KBM-7 (cell line): ENCODE data around the gene SP140.
"Not testable (repeated sequence)": the region's sequence is repeated elsewhere in the genome, so short reads cannot be mapped to it uniquely, and the experiment has no call there.

Experiments used
- DNase-seq: peaks from one replicate; pipeline ENCODE4 v3.0.0-alpha.2; 2015
- in situ Hi-C: fragments of 300-500 bp; cut with MboI; formaldehyde crosslinking; loops from 2 replicates; pipeline ENCODE4 v1.14.3; 2020; ENCODE audit warnings: low sequenced_read_pairs, low pct_unique_long_range_greater_than_20kb, mixed read lengths

The SP140 gene

DNA sequence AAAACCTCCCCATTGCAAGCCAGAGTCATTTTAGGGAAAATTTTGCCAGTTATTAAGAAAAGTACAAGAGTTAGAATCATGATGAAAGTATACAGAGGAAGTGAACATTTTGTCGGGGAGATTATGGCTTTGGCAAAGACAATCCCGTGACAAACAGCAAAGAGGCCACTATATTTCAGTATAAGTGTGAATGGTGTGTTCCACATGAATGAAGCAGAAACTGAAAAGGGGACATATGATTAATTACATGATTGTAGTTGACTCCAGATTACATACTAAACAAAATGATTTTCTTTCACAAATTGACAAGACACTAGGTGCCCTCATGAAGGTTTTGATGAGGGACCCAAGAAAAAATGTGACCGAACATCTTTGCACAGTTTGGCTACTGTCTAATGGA is 42.0 kb downstream of the SP140 start:
- in situ Hi-C loops, result no loop called here
- no peak for DNase-seq

DNA sequence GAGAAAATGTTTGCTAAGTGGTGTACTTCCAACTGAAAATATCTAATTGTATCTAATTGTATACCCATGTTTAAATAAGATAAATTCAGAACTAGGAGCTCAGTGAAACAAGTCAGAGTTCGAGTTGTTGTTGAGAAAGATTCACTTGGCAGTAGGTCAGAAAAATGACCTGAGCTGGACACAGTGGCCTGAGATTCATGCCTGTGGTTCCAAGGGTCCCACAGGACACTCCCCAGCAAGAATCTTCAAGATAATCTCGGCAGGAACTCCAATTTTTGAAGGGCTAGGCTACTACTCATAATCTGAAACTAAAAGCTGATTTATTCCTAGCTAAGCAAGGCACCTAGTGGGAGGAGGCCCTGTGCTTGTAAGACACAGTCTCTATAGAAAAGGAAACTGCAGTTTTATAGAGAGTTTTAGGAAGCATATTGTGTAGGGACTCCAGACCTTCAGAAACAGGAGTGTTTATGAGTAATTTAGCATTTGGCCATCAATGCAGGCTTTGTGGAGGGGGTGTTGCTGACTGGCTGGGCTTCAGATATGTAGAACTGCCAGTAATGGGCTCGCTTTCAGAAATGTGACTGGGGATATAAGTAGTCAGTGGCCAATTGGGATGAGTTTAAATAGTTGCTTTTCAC is 43.2 kb downstream of the SP140 start:
- in situ Hi-C loops, result no loop called here
- no peak for DNase-seq

DNA sequence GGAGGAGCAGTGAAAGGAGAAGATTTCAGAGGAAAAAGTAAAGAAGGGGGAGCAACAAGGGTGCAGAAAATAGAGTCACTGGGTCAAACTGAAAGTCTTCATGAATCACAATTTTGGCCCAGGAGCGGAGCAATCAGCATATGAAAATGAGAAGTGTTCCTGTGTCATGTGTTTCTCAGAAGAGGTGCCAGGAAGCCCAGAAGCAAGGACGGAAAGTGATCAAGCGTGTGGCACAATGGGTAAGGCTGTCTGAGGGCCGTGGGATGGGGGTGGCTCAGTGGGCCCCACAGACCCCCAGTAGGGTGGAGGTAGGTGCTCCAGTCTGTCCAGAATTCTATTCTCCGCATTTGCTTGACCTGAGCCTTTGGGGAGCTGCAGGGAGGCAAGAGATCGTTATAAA is 44.2 kb downstream of the SP140 start:
- in situ Hi-C loops, result no loop called here
- no peak for DNase-seq

DNA sequence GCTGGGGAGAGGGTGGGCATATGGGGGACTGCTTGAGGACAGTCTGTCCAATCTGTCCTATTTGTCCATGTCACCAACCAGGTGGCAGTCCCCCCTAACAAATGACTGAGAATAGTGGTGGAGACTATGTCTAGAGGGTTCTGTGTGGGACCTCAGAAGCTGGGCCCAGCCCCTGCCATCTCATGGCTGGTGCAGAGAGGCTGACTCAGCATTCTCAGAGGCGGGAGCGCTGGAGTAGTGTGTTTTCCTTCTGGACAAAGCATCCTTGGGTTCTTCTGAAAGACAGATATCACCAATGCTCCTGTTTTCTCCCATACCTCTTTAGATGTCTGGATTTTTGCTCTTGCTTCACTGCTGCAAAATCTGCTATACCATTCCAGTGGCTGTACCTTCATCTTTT is 57.4 kb downstream of the SP140 start:
- in situ Hi-C loops, result no loop called here
- no peak for DNase-seq

DNA sequence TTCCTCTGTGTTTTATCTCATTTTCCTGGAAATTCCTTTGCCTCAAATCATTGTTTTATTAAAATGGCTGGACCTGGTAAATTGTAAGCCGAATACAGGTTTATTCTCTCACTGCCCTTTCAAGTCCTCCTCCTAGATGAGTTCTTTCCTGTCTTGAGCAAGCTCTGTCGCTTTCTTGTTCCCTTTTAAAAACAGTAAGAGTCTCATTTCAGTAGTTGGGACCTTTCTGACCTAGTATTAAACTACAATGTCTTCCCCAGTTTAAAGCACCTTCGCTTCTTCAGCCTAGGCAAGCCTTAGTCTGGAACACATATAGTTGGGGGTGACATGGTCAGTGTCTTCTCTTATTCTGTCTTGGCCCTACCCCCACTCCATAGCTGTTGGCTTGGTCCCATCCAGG is 60.5 kb downstream of the SP140 start:
- in situ Hi-C loops, result no loop called here
- DNase-seq, result no peak

DNA sequence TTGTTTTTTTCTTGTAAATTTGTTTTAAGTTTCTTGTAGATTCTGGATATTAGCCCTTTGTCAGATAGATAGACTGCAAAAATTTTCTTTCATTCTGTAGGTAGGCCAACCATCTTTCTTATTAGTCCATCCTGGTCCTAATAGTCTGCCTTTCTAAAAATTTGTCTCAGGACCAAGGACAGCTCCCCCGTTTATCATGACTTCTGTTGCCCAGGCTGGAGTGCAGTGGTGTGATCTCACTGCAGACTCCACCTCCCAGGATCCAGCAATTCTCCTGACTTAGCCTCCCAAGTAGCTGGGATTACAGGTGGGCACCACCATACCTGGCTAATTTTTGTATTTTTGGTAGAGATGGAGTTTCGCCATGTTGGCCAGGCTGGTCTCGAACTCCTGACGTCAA is 63.8 kb downstream of the SP140 start:
- peak; percentile 43 for DNase-seq

DNA sequence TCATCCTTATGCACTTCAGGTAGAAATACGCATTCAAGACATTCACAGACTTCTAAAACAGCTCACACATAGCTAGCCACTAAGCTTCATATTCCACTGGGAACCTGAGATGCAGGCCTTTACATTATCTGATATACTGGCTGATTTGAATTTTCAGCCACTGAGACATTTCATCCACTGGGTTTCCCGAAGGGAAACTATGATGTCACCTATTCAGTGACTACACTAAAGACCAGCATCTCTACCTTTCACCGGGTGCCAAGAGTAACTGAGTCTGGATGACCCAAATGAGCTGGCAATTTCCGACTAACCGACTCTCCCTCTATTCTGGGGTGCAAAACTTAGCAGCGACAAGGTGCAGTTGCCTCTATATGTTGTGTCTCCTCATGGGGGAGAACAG is 69.7 kb downstream of the SP140 start:
- no peak for DNase-seq
- in situ Hi-C loops, result no loop called here

More for the DNA sequence above, 63.8 kb downstream of the SP140 start:
- in situ Hi-C loops, result not testable (repeated sequence)

DNA sequence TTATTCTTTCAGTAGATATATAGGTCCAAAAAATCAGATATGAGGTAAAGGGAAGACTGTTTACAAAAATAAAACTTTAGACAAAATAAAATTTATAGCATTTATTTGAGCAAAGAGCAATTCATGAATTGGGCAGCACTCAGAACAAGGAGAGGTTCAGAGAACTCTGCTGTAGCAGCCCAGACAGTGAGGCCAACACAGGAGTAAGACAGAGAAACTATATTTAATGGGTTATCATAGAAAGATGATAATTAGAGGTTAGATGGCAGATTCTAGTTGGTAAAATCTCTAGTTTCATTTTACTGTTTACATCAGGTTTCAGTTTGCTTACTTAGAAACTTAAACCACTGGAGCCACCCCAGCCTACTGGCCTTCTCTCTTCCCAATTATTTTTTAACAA is 71.4 kb downstream of the SP140 start:
- DNase-seq, result no peak
- in situ Hi-C loops, result no loop called here

DNA sequence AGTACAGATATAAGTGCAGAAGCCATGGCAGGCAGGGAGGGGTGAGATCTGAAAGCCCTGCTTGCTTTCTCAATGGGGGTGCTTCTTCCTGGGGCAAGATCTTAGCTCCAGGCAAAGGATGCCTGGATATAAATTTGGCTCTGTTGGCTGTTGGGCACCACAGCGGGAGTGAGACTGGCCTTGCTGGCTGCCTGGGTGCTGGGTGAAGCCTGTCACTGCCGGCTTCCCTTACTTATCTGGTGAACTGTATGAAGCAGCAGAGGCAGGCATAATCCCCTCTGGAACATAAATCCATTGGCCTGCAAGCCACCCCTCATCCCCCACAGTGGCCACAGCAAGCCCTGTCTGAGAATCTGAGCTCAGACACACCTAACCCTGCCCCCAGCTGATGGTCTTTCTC is 74.1 kb downstream of the SP140 start:
- DNase-seq, result no peak
- in situ Hi-C loops, result no loop called here

DNA sequence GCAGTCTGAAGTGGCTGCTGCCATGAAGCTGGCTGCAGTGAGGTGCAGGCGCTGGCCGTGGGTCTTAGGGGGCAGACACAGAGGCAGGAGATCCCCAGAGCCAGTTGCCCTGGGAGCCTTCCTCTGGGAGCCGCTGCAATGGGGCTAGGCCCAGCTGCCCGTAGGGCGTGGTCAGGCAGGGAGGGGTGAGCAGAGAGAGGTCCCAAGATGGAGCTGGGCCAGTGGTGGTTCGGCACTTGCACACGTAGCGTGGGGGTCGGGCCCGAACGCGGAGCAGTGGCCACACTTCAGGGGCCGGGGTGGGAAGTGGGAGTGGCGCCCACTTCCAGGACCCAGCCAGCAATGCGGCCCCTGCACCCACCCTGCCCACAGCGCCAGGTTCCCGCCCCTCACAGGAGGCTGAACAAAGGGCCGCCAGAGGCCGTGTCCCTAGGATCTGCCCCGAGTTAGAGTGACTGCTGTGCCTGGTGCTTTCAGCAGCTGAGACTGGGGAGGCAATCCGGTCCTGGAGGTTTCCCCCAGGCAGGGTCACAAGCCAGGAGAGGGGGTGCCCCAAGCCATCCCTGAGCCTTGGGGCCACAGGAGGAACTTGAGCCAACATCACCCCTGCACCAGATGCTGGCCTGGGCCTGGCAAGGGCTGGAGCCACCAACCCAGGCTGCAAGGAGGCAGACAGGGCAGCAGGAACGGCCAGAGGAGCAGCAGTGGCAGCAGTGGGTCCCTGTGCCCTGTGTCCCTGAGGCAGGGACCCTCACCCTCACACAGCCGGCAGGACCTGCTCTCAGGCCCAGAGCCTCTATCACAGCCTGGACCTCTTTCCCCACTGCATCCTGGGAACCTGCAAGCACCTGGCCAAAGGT is 80.1 kb downstream of the SP140 start:
- in situ Hi-C loops, result no loop called here
- DNase-seq, result no peak

DNA sequence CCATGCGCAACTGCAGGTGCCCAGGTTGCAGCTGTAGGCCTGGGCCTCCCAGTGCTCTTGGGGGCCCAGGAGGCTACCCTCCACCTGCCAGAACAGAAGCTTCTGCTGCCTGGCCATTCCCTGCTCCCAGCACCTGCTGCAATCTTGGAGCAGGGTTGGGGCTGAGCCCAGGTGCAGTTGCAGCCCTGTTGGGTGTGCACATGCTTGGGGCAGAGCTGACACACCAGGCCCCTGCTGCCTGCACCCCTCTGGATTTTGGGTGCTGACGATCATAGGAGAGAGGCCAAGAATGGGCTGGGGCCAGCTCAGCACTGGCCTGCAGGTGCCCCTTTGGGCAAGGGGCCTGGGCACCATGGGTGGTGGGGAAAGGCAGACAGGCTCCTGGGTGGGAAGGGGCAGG is 80.9 kb downstream of the SP140 start:
- in situ Hi-C loops, result no loop called here
- no peak for DNase-seq

DNA sequence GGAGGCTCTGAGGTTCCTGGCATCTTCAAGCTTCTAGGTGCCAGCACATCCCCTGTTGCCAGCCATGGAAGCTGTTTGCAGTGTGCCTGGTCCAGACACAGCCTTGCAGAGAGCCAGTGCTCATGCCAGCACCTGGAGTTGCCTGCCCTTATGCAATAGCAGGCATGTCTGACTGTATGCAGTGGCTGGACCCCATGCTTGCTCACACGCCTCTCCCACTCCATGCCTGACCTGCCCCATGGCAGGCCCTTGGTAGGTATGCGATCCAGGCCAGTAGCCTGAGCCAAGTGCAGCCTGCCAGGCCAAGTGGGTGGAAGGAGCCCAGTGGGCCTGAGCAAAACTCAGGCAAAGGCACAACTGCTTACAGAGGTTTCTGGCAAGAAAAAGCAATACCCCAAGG is 81.9 kb downstream of the SP140 start:
- in situ Hi-C loops, result no loop called here
- DNase-seq, result no peak

DNA sequence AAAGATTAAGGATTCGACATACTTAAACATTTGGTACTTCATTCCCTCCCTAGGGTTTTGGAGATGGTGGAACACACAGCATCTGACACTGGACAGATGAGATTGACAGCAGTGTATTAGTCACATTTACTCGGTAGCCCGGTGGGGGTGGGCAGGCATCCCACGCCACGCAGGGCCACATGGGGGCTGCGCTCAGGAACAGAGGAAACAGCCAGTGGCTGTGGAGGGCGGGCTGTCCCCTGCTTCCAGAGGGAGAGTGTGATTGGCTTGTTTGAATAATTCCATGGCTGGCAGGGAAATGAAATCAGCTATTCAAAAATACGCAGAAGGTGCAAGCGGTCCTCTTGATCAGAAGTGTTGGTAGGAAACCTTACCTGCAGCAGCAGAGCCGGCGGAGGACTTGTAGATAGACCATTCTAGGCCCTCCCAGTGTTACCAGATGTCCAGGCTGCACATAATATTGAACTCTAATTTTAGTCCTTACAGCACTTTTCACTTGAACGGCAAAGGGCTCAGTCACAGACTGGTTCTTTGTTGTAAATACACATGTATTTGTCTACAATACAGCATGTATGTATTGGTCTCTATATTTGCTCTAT is 83.0 kb downstream of the SP140 start:
- in situ Hi-C loops, result no loop called here

DNA sequence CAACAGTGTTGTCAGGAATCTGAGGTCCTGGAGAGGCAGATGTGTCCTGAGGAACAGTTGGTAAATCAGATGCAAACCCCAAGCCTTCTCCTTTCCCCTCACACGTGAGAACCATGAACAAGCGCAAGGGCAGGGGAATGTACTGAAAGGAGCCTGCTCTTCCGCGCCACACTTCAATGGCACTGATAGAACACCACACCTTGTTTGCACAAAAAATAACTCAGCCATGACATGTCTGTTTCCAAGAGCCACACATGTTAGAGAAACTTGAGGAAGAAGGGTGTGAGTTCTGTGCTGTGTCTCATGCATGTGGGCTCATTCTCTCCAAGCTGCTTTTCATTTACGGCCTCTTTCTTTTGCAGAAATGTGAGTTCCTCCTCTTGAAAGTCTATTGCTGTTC is 85.3 kb downstream of the SP140 start:
- DNase-seq, in situ Hi-C loops: not testable (repeated sequence)

More for the DNA sequence above, 83.0 kb downstream of the SP140 start:
- DNase-seq, result no peak

DNA sequence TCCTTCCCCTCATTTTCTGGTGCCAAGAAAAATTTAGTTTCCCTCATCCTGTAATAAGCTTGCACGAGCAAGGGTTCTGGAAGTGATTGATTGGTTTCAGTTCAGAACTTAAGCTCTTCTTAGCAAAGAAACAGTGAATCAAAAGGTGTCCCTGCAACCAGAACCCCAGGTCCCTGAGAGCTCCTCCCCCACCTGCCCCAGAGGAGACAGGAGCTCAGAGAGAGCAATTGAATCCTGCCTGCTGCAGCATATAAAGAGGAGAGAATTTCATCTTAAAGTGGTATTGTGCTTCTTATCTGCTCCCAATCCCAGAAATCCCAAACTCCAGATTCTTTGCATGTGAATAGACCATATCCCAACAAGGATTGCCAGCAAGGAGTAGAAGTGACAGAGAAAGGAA is 86.1 kb downstream of the SP140 start:
- in situ Hi-C loops, DNase-seq: not testable (repeated sequence)

DNA sequence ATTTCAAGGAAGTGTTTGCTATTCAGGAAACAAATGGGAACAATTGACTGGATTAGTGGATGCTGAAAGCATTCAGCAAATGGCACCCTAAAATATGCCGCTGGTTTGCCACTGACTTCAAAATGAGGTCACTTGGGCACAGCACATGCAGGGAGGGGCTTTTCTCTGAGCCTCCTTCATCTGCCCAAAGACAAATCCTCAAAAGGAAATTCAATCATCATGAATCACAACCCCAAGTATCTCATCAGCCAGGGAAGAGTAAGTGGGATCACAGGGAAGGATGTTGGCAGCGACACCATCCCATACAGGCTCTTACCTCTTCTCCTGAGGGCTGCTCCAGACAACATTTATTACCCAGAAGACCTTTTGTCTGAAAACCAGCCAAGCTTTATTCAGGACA is 87.1 kb downstream of the SP140 start:
- in situ Hi-C loops, result no loop called here
- no peak for DNase-seq

DNA sequence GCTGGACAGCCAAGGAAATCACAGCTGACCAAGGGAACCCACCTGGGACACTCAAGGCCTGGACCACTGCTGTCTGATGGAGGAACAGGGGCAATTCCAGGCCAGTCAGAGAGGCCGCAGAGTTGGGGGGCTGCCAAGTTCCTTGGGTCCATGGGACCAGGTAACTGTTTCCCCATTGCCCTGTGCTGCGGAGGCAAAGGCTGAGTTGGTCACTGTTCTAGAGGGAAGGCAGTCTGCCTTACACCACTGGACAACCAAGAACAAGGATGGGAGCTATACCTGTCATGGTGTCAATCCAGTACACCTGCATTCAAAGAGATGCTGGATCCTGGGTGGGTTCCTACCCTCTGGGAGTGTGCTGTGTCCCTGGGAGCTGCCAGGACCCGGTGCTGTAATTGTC is 91.8 kb downstream of the SP140 start:
- in situ Hi-C loops, result no loop called here
- no peak for DNase-seq

DNA sequence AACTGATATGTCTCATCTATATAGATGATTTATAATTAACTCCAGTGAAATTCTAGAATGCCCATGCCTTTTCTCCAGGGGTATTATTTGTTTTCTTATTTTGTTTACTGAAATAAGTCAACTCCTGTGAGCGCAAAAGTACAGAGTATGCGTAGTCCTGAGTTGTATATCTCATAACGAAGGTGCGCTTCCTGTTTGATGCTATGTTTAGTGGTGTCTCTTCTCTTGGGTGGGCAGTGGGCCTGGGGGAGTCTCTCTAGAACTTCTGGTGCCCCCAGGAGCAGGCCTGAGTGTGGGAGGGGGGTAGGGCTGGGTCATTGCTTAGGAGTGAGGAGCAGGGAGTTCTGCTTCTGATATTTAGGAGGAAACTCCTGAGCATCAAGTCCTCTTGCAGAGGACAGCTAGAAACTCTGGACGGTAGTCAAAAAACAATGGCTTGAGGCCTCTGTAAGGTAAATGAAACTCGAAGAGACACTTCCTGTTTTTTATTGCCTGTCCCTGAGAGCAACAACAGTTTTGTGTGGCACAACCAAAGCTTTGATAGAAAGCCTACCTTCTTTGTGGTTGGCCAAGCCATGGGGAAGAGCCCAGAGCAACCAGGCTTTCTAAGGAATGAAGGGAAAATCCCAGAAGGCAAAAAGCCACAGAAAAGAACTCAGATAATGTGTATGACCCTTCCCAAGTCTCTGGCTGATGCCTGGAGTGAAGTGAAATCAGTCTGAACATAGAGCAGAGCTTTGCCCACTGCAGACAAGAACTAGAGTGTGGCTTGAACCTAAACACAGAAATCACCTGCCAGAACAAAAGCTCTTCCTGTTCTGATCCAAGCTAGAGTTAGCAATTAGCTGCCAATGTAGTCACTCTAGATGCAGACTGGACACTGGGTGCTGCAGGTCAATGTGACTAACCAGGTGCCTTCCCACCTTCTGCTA is 92.9 kb downstream of the SP140 start:
- DNase-seq, result peak; percentile 51
- in situ Hi-C loops, result no loop called here

DNA sequence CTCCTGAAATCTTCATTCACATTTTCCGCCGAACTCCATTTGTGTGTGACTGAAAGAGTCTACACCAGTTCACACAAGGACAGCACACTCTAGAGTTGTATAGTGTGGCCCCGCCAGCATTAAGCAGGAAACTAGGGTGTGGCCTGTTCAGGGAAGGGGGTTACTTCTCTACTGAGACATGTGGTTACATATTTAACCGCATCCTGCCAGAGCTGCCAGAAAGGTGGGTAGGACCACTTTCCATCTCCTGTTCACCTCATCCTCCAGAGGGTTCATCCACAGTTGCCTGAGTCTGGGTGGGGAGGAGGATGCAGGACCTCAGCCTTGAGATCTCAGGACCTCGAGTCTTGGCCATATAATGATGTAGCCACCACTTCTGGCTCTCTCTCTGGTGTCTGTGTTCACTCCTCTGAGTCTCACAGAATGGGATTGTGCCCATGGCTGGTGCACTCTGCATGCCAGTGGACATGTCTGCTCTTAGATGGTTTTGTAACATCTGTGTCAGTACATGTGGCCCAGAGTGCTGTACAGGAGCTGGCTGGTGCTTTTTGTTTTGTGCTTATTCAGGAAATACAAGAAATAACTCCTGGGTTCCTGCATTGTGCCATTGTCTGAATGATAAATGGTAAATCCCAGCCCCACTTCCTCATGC is 93.8 kb downstream of the SP140 start:
- DNase-seq, result peak; percentile 74
- in situ Hi-C loops, result no loop called here
